A673 (cell line): ENCODE results near the gene CUX1.

Source experiments
- EZH2 ChIP-seq: fragments of 200-600 bp; sonication (generic); IDR thresholded peaks from 2 replicates; pipeline ENCODE4 v1.6.1; 2017; ENCODE audit warnings: borderline replicate concordance, low read depth, mild to moderate bottlenecking, mixed read lengths, antibody characterized with exemption, low read length; ENCODE audit not compliant: poor library complexity, severe bottlenecking
- TF ChIP-seq, protein P1 (sequence below): fragments of 300-800, 200-600 bp; sonication (generic); conservative IDR thresholded peaks from 2 replicates; pipeline ENCODE4 v1.5.1; 2017; ENCODE audit warnings: low read depth, mild to moderate bottlenecking, antibody characterized with exemption, low read length, moderate library complexity, mixed read lengths

DNA sequence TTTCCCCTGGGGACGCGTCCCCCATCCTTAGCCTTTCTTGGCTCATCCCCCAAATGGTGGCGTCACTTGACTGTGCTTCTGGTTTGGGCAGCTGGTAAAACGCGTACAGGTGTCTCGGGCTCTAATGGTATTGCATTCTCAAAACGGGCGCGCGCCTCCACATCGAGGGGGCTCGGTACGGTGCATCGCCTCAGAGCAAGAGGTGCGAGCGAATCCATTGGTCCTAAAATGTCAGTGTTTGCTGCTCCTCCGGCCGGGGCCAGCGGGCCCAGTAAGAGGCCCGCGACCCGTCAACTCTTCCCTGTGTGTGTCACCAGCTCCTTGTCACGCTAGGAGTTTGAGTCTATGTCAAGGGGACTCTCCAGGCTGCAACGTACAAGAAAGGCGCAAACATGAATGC lies 378.6 kb downstream of the CUX1 start:
- TF ChIP-seq, protein P1, sequence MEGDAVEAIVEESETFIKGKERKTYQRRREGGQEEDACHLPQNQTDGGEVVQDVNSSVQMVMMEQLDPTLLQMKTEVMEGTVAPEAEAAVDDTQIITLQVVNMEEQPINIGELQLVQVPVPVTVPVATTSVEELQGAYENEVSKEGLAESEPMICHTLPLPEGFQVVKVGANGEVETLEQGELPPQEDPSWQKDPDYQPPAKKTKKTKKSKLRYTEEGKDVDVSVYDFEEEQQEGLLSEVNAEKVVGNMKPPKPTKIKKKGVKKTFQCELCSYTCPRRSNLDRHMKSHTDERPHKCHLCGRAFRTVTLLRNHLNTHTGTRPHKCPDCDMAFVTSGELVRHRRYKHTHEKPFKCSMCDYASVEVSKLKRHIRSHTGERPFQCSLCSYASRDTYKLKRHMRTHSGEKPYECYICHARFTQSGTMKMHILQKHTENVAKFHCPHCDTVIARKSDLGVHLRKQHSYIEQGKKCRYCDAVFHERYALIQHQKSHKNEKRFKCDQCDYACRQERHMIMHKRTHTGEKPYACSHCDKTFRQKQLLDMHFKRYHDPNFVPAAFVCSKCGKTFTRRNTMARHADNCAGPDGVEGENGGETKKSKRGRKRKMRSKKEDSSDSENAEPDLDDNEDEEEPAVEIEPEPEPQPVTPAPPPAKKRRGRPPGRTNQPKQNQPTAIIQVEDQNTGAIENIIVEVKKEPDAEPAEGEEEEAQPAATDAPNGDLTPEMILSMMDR: no peak
- no peak for TF ChIP-seq EZH2
